NCI-H1105 treated with DMSO at 0.1 percent for 48 hours (cell line): Measurements from ENCODE around the gene SCRN3.
A peak's percentile ranks its signal among the peaks of the same experiment; 100 is the strongest.
"Not testable (repeated sequence)": the region's sequence is repeated elsewhere in the genome, so short reads cannot be mapped to it uniquely, and the experiment has no call there.

Experiments used
- DNase-seq: peaks from one replicate; lab custom pipeline; 2025; lab: John Stamatoyannopoulos, UW

SCRN3 gene

DNA sequence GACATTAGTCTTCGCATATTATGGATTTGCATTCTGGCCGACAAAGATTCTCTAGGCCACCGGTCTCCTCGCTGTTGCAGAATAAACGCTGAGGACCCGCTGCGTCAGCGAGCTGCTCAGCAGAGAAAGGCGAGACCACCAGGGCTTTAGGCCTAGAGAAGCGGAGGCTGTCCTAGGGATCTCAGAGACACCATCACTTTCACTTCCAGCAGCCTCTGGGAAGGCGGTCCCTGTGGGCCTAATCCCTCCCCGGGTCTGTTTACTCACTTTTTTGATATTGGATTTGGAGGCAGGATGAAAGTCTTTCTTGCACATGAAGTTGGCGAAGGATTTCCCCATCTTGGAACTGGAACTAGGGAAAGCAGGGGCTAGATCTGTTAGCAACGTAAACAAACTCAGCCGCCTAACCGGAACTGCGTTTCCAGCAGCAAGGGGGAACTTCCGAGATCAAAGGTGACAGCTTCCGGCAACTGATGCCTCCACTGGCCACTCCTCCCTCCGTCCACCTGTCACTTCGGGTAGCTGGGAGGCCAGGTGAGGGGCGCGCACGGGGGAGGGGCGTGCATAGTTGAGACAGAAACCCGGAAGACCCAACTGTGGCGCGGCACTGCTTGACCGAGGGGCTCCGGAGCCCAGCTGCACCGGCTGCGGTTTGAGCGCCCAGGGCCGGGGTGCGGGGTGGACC is at the start of gene SCRN3:
TSS of gene SCRN3 (plus strand) at position 447 of the 685 bp plus-strand sequence. CDS start 2,554 bp downstream, outside the sequence.
- DNase-seq, result peak; percentile 90

DNA sequence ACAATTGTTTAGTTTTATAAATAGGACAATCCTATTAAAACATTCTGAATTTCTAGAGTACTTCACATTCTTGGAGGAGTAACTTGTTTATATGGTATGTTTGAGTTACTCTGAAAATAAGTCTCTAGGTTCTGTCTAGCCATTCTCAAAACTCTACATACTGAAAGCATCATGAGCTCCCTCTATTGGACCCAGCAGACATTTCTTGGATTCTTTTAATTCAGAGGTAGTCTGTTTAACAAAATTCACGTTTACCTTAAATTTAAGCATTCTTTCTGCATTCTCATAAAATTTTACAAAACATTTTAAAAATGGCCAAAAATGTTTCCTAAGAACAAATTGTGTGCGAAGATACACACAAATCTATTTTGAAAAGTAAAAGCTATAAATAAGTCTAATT is 45.5 kb upstream of the SCRN3 start:
- DNase-seq, result peak; percentile 30

GRCh38 chr2:174350593-174351181 is 44.8 kb upstream of the SCRN3 start:
- no peak for DNase-seq

- no peak for DNase-seq
These were observed 42.5 kb upstream of the SCRN3 start for GRCh38 chr2:174353004-174353403.

GRCh38 chr2:174356347-174356746 is 39.2 kb upstream of the SCRN3 start:
- DNase-seq, result no peak

GRCh38 chr2:174359663-174360062 is 35.9 kb upstream of the SCRN3 start:
- DNase-seq, result not testable (repeated sequence)

GRCh38 chr2:174362949-174363348 is 32.6 kb upstream of the SCRN3 start:
- no peak for DNase-seq

GRCh38 chr2:174363492-174364225 is 31.9 kb upstream of the SCRN3 start:
- DNase-seq, result not testable (repeated sequence)

DNA sequence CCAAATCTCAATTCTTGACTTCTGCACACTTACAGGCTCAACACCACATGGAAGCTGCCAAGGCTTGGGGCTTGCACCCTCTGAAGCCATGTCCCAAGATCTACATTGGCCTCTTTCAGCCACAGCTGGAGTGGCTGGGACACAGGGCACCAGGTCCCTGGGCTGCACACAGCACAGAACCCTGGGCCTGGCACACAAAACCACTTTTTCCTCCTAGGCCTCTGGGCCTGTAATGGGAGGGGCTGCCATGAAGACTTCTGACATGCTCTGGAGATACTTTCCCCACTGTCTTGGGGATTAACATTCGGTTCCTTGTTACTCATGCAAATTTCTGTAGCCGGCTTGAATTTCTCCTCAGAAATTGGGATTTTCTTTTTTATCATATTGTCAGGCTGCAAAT is 30.9 kb upstream of the SCRN3 start:
- no peak for DNase-seq

DNA sequence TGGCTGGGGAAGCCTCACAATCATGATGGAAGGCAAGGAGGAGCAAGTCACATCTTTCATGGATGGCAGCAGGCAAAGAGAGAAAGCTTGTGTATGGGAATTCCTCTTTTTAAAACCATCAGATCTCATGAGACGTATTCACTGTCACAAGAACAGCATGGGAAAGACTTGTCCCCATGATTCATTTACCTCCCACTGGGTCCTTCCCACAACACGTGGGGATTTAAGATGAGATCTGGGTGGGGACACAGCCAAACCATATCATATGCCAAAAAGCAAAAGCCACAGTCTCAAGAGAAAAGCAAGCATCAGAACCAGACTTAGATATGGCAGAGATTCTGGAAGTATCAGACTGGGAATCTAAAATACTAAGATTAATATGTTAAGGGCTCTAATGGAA is 30.0 kb upstream of the SCRN3 start:
- no peak for DNase-seq

- DNase-seq, result no peak
These were observed 26.8 kb upstream of the SCRN3 start for GRCh38 chr2:174368691-174369090.

GRCh38 chr2:174376967-174377366 is 18.6 kb upstream of the SCRN3 start:
- DNase-seq, result no peak

- no peak for DNase-seq
These were observed 11.7 kb upstream of the SCRN3 start for GRCh38 chr2:174383796-174384195.

GRCh38 chr2:174385201-174385600 is 10.3 kb upstream of the SCRN3 start:
- DNase-seq, result no peak

DNA sequence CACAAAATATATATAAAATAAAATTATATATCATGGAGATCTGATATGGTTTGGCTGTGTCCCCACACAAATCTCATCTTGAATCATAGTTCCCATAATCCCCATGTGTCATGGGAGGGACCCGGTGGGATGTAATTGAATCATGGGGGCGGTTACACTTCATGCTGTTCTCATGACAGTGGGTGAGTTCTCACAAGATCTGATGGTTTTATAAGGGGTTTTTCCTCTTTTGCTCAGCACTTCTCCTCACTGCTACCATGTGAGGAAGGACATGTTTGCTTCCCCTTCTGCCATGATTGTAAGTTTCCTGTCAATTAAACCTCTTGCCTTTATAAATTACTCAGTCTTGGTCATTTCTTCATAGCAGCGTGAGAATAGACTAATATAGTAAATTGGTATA is 6.8 kb upstream of the SCRN3 start:
- not testable (repeated sequence) for DNase-seq

DNA sequence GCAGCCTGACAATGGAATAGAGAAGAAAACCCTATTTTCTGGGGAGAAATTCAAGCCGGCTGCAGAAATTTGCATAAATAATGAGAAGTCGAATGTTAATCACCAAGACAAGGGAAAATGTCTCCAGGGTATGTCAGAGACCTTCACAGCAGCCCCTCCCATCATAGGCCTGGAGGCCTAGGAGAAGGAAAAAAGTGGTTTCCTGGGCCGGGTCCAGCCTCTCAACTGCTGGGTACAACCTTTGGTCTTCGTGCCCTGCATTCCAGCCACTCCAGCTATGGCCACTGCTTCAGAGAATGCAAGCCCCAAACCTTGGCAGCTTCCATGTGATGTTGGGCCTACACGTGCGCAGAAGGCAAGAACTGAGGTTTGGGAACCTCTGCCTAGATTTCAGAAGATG is 6.0 kb upstream of the SCRN3 start:
- no peak for DNase-seq

- DNase-seq, result not testable (repeated sequence)
These were observed 5.2 kb upstream of the SCRN3 start for GRCh38 chr2:174390303-174390702.

DNA sequence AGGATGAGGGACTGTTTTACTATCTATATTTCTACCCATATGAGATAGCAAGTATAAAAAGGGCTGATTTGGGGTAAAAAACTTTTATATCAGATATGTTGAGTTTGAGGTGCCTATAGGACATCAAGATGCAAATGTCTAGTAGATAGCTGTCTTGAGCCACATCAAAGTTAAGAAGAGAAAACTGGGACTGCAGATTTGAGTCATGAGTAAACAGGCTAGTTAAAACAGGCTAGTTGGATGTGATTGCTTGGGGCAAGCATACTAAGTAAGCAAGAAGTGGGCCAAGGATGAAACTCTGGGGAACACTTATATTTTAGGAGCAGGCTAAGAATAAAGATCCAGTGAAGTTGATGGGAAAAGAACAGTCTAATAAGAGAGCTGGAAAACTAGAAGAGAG is 2.8 kb upstream of the SCRN3 start:
- DNase-seq, result no peak

DNA sequence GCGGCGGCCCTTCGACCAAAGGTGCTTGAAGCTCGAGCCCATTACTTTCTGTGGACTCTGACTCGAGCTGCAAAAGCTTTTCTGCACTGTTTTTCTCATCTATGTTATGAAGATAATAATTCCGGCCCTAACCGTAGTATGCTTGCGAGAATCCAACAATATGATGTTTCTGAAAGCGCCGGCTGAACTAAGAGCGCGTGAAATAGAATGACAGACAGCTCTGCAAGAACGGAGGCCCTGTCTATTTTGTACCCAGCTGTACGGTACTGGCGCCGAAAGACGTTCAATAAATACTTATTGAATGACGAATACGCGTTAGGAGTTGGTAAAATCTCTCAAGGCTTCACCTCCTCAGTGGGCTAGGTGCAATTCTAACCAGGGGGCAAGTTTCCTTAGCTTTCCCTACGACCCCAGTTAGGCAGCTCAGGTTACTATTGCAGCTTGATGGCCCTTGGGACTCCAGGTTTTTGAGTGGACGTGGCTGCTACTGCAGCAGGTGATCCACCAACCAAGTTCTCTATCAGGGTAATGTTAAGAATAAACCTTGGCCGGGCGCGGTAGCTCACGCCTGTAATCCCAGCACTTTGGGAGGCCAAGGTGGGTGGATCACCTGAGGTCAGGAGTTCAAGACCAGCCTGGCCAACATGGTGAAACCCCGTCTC is 570 bp downstream of the SCRN3 start:
- DNase-seq, result peak; percentile 12

GRCh38 chr2:174397773-174398172 is 2.2 kb downstream of the SCRN3 start:
- DNase-seq, result no peak

- DNase-seq, result no peak
These were observed 3.6 kb downstream of the SCRN3 start for GRCh38 chr2:174399171-174399570.

DNA sequence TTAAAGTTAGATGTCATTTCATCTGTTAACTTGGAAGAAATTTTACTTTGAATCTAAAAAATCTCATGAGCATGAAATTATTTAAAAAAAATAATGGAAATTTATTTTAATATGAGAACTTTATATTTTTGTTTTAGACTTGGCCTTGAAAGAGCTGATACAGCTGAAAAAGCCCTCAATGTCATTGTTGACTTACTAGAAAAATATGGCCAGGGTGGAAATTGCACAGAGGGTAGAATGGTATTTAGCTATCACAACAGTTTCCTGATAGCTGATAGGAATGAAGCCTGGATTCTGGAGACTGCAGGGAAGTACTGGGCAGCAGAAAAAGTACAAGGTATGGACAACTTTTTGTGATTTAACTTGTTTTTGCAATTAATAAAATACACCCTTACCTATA is 5.3 kb downstream of the SCRN3 start:
- no peak for DNase-seq

- DNase-seq, result no peak
These were observed 8.1 kb downstream of the SCRN3 start for GRCh38 chr2:174403628-174404027.
